Rectal smooth muscle tissue (tissue), 1 donor: ENCODE results near the gene IL6R.

Experiments used
- H3K27ac ChIP-seq: one replicate; pipeline ENCODE4 v1.7.0; 2013; ENCODE audit warnings: low read depth, low read length, inconsistent platforms
- H3K27me3 ChIP-seq: one replicate; pipeline ENCODE4 v1.7.0; 2013; ENCODE audit warnings: low read length; ENCODE audit not compliant: control insufficient read depth, insufficient read depth
- H3K36me3 ChIP-seq: one replicate; pipeline ENCODE4 v1.7.0; 2013; ENCODE audit warnings: low read length; ENCODE audit not compliant: control insufficient read depth, insufficient read depth
- H3K4me1 ChIP-seq: one replicate; pipeline ENCODE4 v1.7.0; 2013; ENCODE audit warnings: low read length; ENCODE audit not compliant: control insufficient read depth, insufficient read depth
- H3K4me3 ChIP-seq: one replicate; pipeline ENCODE4 v1.7.0; 2013; ENCODE audit warnings: low read length
- H3K9ac ChIP-seq: one replicate; pipeline ENCODE4 v1.7.0; 2013; ENCODE audit warnings: low read length

IL6R gene

GRCh38 chr1:154453161-154453560 is 48.0 kb downstream of the IL6R start:
- no peaks in the 10 kb centered on the region for H3K4me1 ChIP-seq
- H3K4me3 ChIP-seq, result no peak overlapping the region
- H3K36me3 ChIP-seq, result peaks cover 19% of the 10 kb centered on the region
- H3K9ac ChIP-seq, result no peak overlapping the region
- no peak overlapping the region for H3K27ac ChIP-seq
- H3K27me3 ChIP-seq, result no peaks in the 10 kb centered on the region

GRCh38 chr1:154453574-154454352 is 48.6 kb downstream of the IL6R start:
- no peak overlapping the region for H3K27ac ChIP-seq

GRCh38 chr1:154454386-154455120 is 49.4 kb downstream of the IL6R start:
- H3K27ac ChIP-seq, result no peak overlapping the region
- H3K4me1 ChIP-seq, result no peaks in the 10 kb centered on the region
- H3K9ac ChIP-seq, result no peak overlapping the region
- no peaks in the 10 kb centered on the region for H3K27me3 ChIP-seq
- H3K4me3 ChIP-seq, result no peak overlapping the region
- H3K36me3 ChIP-seq, result peaks cover 20% of the 10 kb centered on the region

More at GRCh38 chr1:154453574-154454352, 48.6 kb downstream of the IL6R start:
- H3K36me3 ChIP-seq, result peaks cover 19% of the 10 kb centered on the region
- no peak overlapping the region for H3K4me3 ChIP-seq
- H3K9ac ChIP-seq, result no peak overlapping the region
- no peaks in the 10 kb centered on the region for H3K4me1 ChIP-seq
- no peaks in the 10 kb centered on the region for H3K27me3 ChIP-seq

GRCh38 chr1:154456631-154457030 is 51.5 kb downstream of the IL6R start:
- no peak overlapping the region for H3K27ac ChIP-seq
- peaks cover 13% of the 10 kb centered on the region for H3K36me3 ChIP-seq
- H3K4me3 ChIP-seq, result no peak overlapping the region
- H3K4me1 ChIP-seq, result no peaks in the 10 kb centered on the region
- H3K27me3 ChIP-seq, result no peaks in the 10 kb centered on the region
- H3K9ac ChIP-seq, result no peak overlapping the region

GRCh38 chr1:154459080-154459479 is 53.9 kb downstream of the IL6R start:
- H3K4me1 ChIP-seq, result no peaks in the 10 kb centered on the region
- H3K27ac ChIP-seq, result no peak overlapping the region
- no peak overlapping the region for H3K9ac ChIP-seq
- H3K4me3 ChIP-seq, result no peak overlapping the region
- no peaks in the 10 kb centered on the region for H3K27me3 ChIP-seq
- peaks cover 18% of the 10 kb centered on the region for H3K36me3 ChIP-seq

GRCh38 chr1:154460695-154461260 is 55.6 kb downstream of the IL6R start:
- no peaks in the 10 kb centered on the region for H3K27me3 ChIP-seq
- H3K4me1 ChIP-seq, result no peaks in the 10 kb centered on the region
- H3K4me3 ChIP-seq, result no peak overlapping the region
- no peak overlapping the region for H3K9ac ChIP-seq
- no peak overlapping the region for H3K27ac ChIP-seq
- H3K36me3 ChIP-seq, result peaks cover 20% of the 10 kb centered on the region

- Histone ChIP-seq H3K27ac (no peak overlapping the region), H3K4me3 (no peak overlapping the region), H3K27me3 (no peaks in the 10 kb centered on the region), H3K4me1 (no peaks in the 10 kb centered on the region), H3K9ac (no peak overlapping the region), H3K36me3 (peaks cover 16% of the 10 kb centered on the region)
Observed at GRCh38 chr1:154463512-154463990, 58.4 kb downstream of the IL6R start.

GRCh38 chr1:154465621-154466195 is 60.6 kb downstream of the IL6R start:
- Histone ChIP-seq H3K27ac (no peak overlapping the region), H3K27me3 (no peaks in the 10 kb centered on the region), H3K4me1 (no peaks in the 10 kb centered on the region), H3K4me3 (no peak overlapping the region), H3K36me3 (peaks cover 13% of the 10 kb centered on the region), H3K9ac (no peak overlapping the region)

GRCh38 chr1:154466206-154466605 is 61.1 kb downstream of the IL6R start:
- H3K4me1 ChIP-seq, result no peaks in the 10 kb centered on the region
- peaks cover 13% of the 10 kb centered on the region for H3K36me3 ChIP-seq
- H3K27ac ChIP-seq, result no peak overlapping the region
- H3K27me3 ChIP-seq, result no peaks in the 10 kb centered on the region
- H3K9ac ChIP-seq, result no peak overlapping the region
- H3K4me3 ChIP-seq, result no peak overlapping the region

- Histone ChIP-seq H3K4me1 (no peaks in the 10 kb centered on the region), H3K27me3 (no peaks in the 10 kb centered on the region), H3K36me3 (peaks cover 13% of the 10 kb centered on the region), H3K27ac (no peak overlapping the region), H3K4me3 (no peak overlapping the region), H3K9ac (no peak overlapping the region)
Observed at GRCh38 chr1:154466921-154467417, 61.8 kb downstream of the IL6R start.

GRCh38 chr1:154467434-154468102 is 62.4 kb downstream of the IL6R start:
- peaks cover 13% of the 10 kb centered on the region for H3K36me3 ChIP-seq
- H3K4me3 ChIP-seq, result no peak overlapping the region
- H3K4me1 ChIP-seq, result no peaks in the 10 kb centered on the region
- H3K27ac ChIP-seq, result no peak overlapping the region
- H3K27me3 ChIP-seq, result no peaks in the 10 kb centered on the region
- H3K9ac ChIP-seq, result no peak overlapping the region
